ENCODE data around the gene CNTNAP2.
"Not testable (repeated sequence)": the region's sequence is repeated elsewhere in the genome, so short reads cannot be mapped to it uniquely, and the experiment has no call there.

The CNTNAP2 gene

GRCh38 chr7:147731311-147731710 lies 1614.7 kb downstream of the CNTNAP2 start:
- H3K36me3 ChIP-seq (ENCODE audit: control insufficient read depth in 1 of 2, insufficient read depth in 2 of 2, low read length in 2 of 2) = no peaks in the 10 kb centered on the region
- no peak for DNase-seq
- WGBS (ENCODE audit: extremely low coverage, insufficient coverage, insufficient read length) = no CpG with 5 or more reads among the region's 2 CpGs
- no peak overlapping the region for H2AFZ ChIP-seq (ENCODE audit: insufficient read depth, low read length, poor library complexity)
- no peak overlapping the region for H4K91ac ChIP-seq (ENCODE audit: low read depth, low read length)
- no peak overlapping the region for H2BK5ac ChIP-seq (ENCODE audit: low read depth, low read length, poor library complexity)
- H3K14ac ChIP-seq (ENCODE audit: low read length) = no peak overlapping the region
- no peaks in the 10 kb centered on the region for H3K27me3 ChIP-seq (ENCODE audit: insufficient read depth, low read length)
- no peak overlapping the region for H2BK12ac ChIP-seq (ENCODE audit: low read length)
- H3K4ac ChIP-seq (ENCODE audit: low read depth, low read length) = no peak overlapping the region
- H3K18ac ChIP-seq (ENCODE audit: low read length) = no peak overlapping the region
- no peak overlapping the region for H3K4me2 ChIP-seq (ENCODE audit: low read length)
- no peak overlapping the region for H2AK5ac ChIP-seq (ENCODE audit: low read length)
- H2BK120ac ChIP-seq (ENCODE audit: insufficient read depth, low read length, poor library complexity) = no peak overlapping the region
- H3K79me1 ChIP-seq (ENCODE audit: low read length) = no peaks in the 10 kb centered on the region
- no peak overlapping the region for H3K23ac ChIP-seq (ENCODE audit: low read length)
- H3K79me2 ChIP-seq (ENCODE audit: control insufficient read depth, insufficient read depth, low read length, poor library complexity) = no peaks in the 10 kb centered on the region
- no peaks in the 10 kb centered on the region for H3K9me3 ChIP-seq (ENCODE audit: insufficient read depth, low read depth, low read length)
- H3K9ac ChIP-seq (ENCODE audit: low read length) = no peak overlapping the region
- no peak overlapping the region for H3K4me3 ChIP-seq (ENCODE audit: low read depth, low read length)
- H3K27ac ChIP-seq (ENCODE audit: low read depth, low read length) = no peak overlapping the region
- no peak overlapping the region for H4K12ac ChIP-seq (ENCODE audit: low read depth, low read length)
- no peaks in the 10 kb centered on the region for H3K4me1 ChIP-seq (ENCODE audit: control insufficient read depth in 1 of 2, insufficient read depth in 2 of 2, low read length in 2 of 2)
- H4K8ac ChIP-seq (ENCODE audit: low read depth, low read length) = no peak overlapping the region

- not testable (repeated sequence) for H3K36me3 ChIP-seq (ENCODE audit: control insufficient read depth in 1 of 2, insufficient read depth in 2 of 2, low read length in 2 of 2); H2AFZ ChIP-seq (ENCODE audit: insufficient read depth, low read length, poor library complexity); H3K27ac ChIP-seq (ENCODE audit: low read depth, low read length); H3K9ac ChIP-seq (ENCODE audit: low read length); H3K23ac ChIP-seq (ENCODE audit: low read length); H2BK120ac ChIP-seq (ENCODE audit: insufficient read depth, low read length, poor library complexity); H4K12ac ChIP-seq (ENCODE audit: low read depth, low read length); H2BK12ac ChIP-seq (ENCODE audit: low read length); H3K4me3 ChIP-seq (ENCODE audit: low read depth, low read length); H3K14ac ChIP-seq (ENCODE audit: low read length); H3K18ac ChIP-seq (ENCODE audit: low read length); DNase-seq; H2BK5ac ChIP-seq (ENCODE audit: low read depth, low read length, poor library complexity); H3K79me2 ChIP-seq (ENCODE audit: control insufficient read depth, insufficient read depth, low read length, poor library complexity); H3K79me1 ChIP-seq (ENCODE audit: low read length); H4K8ac ChIP-seq (ENCODE audit: low read depth, low read length); H4K91ac ChIP-seq (ENCODE audit: low read depth, low read length); H3K9me3 ChIP-seq (ENCODE audit: insufficient read depth, low read depth, low read length); H3K4ac ChIP-seq (ENCODE audit: low read depth, low read length); H3K4me2 ChIP-seq (ENCODE audit: low read length); H3K27me3 ChIP-seq (ENCODE audit: insufficient read depth, low read length); H3K4me1 ChIP-seq (ENCODE audit: control insufficient read depth in 1 of 2, insufficient read depth in 2 of 2, low read length in 2 of 2); H2AK5ac ChIP-seq (ENCODE audit: low read length)
- WGBS (ENCODE audit: extremely low coverage, insufficient coverage, insufficient read length) = no CpG with 5 or more reads among the region's 18 CpGs
Observed at GRCh38 chr7:147737559-147738214, 1621.1 kb downstream of the CNTNAP2 start.

- Histone ChIP-seq H2AFZ (ENCODE audit: insufficient read depth, low read length, poor library complexity) (no peak overlapping the region), H3K14ac (ENCODE audit: low read length) (no peak overlapping the region), H3K27ac (ENCODE audit: low read depth, low read length) (no peak overlapping the region), H3K79me1 (ENCODE audit: low read length) (no peaks in the 10 kb centered on the region), H3K4ac (ENCODE audit: low read depth, low read length) (no peak overlapping the region), H3K27me3 (ENCODE audit: insufficient read depth, low read length) (no peaks in the 10 kb centered on the region), H3K36me3 (ENCODE audit: control insufficient read depth in 1 of 2, insufficient read depth in 2 of 2, low read length in 2 of 2) (no peaks in the 10 kb centered on the region), H3K9me3 (ENCODE audit: insufficient read depth, low read depth, low read length) (no peaks in the 10 kb centered on the region), H4K12ac (ENCODE audit: low read depth, low read length) (no peak overlapping the region), H3K23ac (ENCODE audit: low read length) (no peak overlapping the region), H3K4me3 (ENCODE audit: low read depth, low read length) (no peak overlapping the region), H3K18ac (ENCODE audit: low read length) (no peak overlapping the region), H4K8ac (ENCODE audit: low read depth, low read length) (no peak overlapping the region), H3K4me2 (ENCODE audit: low read length) (no peak overlapping the region), H3K9ac (ENCODE audit: low read length) (no peak overlapping the region), H2BK12ac (ENCODE audit: low read length) (no peak overlapping the region), H2BK120ac (ENCODE audit: insufficient read depth, low read length, poor library complexity) (no peak overlapping the region), H3K4me1 (ENCODE audit: control insufficient read depth in 1 of 2, insufficient read depth in 2 of 2, low read length in 2 of 2) (no peaks in the 10 kb centered on the region), H4K91ac (ENCODE audit: low read depth, low read length) (no peak overlapping the region), H3K79me2 (ENCODE audit: control insufficient read depth, insufficient read depth, low read length, poor library complexity) (no peaks in the 10 kb centered on the region), H2AK5ac (ENCODE audit: low read length) (no peak overlapping the region), H2BK5ac (ENCODE audit: low read depth, low read length, poor library complexity) (no peak overlapping the region)
- no peak for DNase-seq
- no CpG with 5 or more reads among the region's 3 CpGs for WGBS (ENCODE audit: extremely low coverage, insufficient coverage, insufficient read length)
Observed at GRCh38 chr7:147742301-147742700, 1625.7 kb downstream of the CNTNAP2 start.

- H3K14ac ChIP-seq (ENCODE audit: low read length) = no peak overlapping the region
Observed at GRCh38 chr7:147756300-147756699, 1639.7 kb downstream of the CNTNAP2 start.

More at GRCh38 chr7:147756300-147756699, 1639.7 kb downstream of the CNTNAP2 start:
- Histone ChIP-seq H2AFZ (ENCODE audit: insufficient read depth, low read length, poor library complexity) (no peak overlapping the region), H3K18ac (ENCODE audit: low read length) (no peak overlapping the region), H3K27ac (ENCODE audit: low read depth, low read length) (no peak overlapping the region), H3K4ac (ENCODE audit: low read depth, low read length) (no peak overlapping the region), H3K36me3 (ENCODE audit: control insufficient read depth in 1 of 2, insufficient read depth in 2 of 2, low read length in 2 of 2) (no peaks in the 10 kb centered on the region), H2BK120ac (ENCODE audit: insufficient read depth, low read length, poor library complexity) (no peak overlapping the region), H2AK5ac (ENCODE audit: low read length) (no peak overlapping the region), H3K4me3 (ENCODE audit: low read depth, low read length) (no peak overlapping the region), H4K91ac (ENCODE audit: low read depth, low read length) (no peak overlapping the region), H2BK5ac (ENCODE audit: low read depth, low read length, poor library complexity) (no peak overlapping the region), H4K12ac (ENCODE audit: low read depth, low read length) (no peak overlapping the region), H3K79me2 (ENCODE audit: control insufficient read depth, insufficient read depth, low read length, poor library complexity) (no peaks in the 10 kb centered on the region), H3K4me2 (ENCODE audit: low read length) (no peak overlapping the region), H3K27me3 (ENCODE audit: insufficient read depth, low read length) (no peaks in the 10 kb centered on the region), H3K79me1 (ENCODE audit: low read length) (no peaks in the 10 kb centered on the region), H3K23ac (ENCODE audit: low read length) (no peak overlapping the region), H4K8ac (ENCODE audit: low read depth, low read length) (no peak overlapping the region), H2BK12ac (ENCODE audit: low read length) (no peak overlapping the region), H3K4me1 (ENCODE audit: control insufficient read depth in 1 of 2, insufficient read depth in 2 of 2, low read length in 2 of 2) (no peaks in the 10 kb centered on the region), H3K9ac (ENCODE audit: low read length) (no peak overlapping the region), H3K9me3 (ENCODE audit: insufficient read depth, low read depth, low read length) (no peaks in the 10 kb centered on the region)
- DNase-seq = no peak
- no CpG with 5 or more reads among the region's 1 CpG for WGBS (ENCODE audit: extremely low coverage, insufficient coverage, insufficient read length)
